ENCODE data around the gene UBE2J2.

Gene UBE2J2

DNA sequence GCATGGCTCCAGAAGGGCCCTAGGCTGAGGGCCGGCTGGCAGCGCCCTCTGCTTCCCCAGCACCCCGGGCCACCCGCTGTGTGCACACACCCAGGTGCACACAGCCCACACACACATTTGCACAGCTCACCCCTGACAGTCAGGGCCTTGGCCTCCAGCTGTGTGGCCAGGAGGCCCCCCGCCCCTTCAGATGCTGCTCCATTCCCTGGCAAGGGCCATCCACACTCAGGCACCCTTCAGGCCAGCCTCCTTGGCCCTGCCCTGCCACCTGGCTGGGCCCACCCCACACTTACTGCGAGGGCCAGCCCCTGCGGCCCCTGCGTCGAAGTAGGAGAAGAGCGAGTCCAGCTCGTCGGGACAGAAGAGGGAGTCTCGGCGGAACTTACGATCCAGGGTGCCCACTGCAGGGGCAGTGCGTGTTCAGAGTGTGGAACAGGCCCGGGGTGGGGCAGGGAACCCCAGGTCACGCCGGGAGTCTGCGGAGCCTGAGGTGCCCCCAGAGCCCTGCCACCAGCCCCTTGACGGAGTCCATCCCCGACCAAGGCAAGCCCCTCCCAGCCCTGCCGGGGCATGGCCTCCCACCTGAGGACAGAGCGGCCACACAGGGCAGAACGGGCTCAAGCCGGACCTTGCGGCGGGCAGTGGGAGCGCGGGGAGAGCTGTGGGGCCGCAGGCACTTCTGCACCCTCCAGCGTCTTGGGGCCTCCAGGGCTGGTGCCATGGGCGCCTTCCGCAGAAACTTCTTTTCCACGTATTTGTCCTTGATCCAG, 21.7 kb upstream of the UBE2J2 start:
- no peak overlapping the region for H2BK15ac ChIP-seq (ENCODE audit: low read depth, poor library complexity, severe bottlenecking)
- no peaks in the 10 kb centered on the region for H3K9me3 ChIP-seq (ENCODE audit: control insufficient read depth, low read length)
- no peak overlapping the region for H2AFZ ChIP-seq (ENCODE audit: low read depth, low read length)
- H3K36me3 ChIP-seq (ENCODE audit: control insufficient read depth in 1 of 2, insufficient read depth in 2 of 2, low read depth in 1 of 2, low read length in 2 of 2): peaks cover 5 to 81% of the 10 kb centered on the region in 2 experiments
- H3K18ac ChIP-seq (ENCODE audit: low read depth in 1 of 2, low read length in 2 of 2): no peak overlapping the region
- H2BK120ac ChIP-seq (ENCODE audit: low read depth, low read length): no peak overlapping the region
- no peak overlapping the region for H4K8ac ChIP-seq (ENCODE audit: low read length)
- H3K4ac ChIP-seq (ENCODE audit: low read depth in 1 of 2, low read length in 2 of 2): no peak overlapping the region
- H3K4me3 ChIP-seq (ENCODE audit: insufficient read depth in 1 of 2, low read depth in 1 of 2, low read length in 2 of 2): no peak overlapping the region
- no peak overlapping the region for H3K23ac ChIP-seq (ENCODE audit: low read length in 2 of 2)
- 96% methylated on average over 35 of the region's 35 CpGs for WGBS
- no peak overlapping the region for H3K9ac ChIP-seq (ENCODE audit: low read length)
- H3K79me1 ChIP-seq (replicated peaks; ENCODE audit: low read length, poor library complexity, severe bottlenecking): peaks cover 3% of the 10 kb centered on the region
- H3K4me2 ChIP-seq (ENCODE audit: low read length, poor library complexity, severe bottlenecking): no peak overlapping the region
- H4K91ac ChIP-seq (ENCODE audit: low read length): no peak overlapping the region
- no peak overlapping the region for H2AK5ac ChIP-seq (ENCODE audit: low read length, severe bottlenecking)
- no peak overlapping the region for H2BK12ac ChIP-seq (ENCODE audit: low read length in 2 of 2)
- H3K4me1 ChIP-seq (ENCODE audit: control insufficient read depth, insufficient read depth, low read depth, low read length): peaks cover 16% of the 10 kb centered on the region
- no peaks in the 10 kb centered on the region for H3K27me3 ChIP-seq (ENCODE audit: control insufficient read depth in 1 of 2, insufficient read depth in 1 of 2, low read length in 2 of 2)
- H2BK5ac ChIP-seq (ENCODE audit: low read depth, low read length, poor library complexity, severe bottlenecking): no peak overlapping the region
- H3K27ac ChIP-seq (ENCODE audit: low read length, poor library complexity, severe bottlenecking): no peak overlapping the region
- no peak for DNase-seq
- H3K14ac ChIP-seq (ENCODE audit: low read length in 2 of 2): no peak overlapping the region

DNA sequence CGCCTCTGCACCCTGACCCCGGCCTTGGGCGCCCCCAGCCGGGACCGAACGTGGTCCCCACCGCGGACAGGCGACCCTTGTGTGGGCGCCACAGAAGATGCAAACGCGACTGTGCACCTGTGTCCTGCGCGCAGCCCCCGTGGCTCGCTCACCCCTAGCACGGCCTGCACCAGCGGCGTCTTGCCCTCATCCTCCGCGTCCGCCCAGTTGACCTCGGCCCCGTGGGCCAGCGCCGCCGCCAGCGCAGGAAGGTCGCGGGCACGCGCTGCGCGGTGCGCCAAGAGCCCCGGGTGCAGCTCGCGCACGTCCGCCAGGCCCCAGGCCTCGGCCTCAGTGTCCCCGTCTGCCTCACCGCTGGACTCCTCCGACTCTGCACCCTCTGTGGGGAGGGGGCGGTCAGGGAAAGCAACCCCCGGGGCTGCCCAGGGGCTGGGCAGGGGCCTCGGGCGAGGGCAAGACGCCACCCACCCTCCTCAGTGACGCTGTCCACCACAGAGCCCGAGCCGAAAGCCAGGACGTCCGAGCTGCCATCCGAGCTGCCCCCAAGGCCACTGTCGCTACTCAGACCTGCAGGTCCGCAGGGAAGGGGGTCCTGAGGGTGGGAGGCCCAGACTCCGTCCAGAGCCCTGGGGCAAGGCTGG, 20.7 kb upstream of the UBE2J2 start:
- no peak overlapping the region for H3K14ac ChIP-seq (ENCODE audit: low read length in 2 of 2)
- H3K36me3 ChIP-seq (ENCODE audit: control insufficient read depth in 1 of 2, insufficient read depth in 2 of 2, low read depth in 1 of 2, low read length in 2 of 2): peaks cover 5 to 72% of the 10 kb centered on the region in 2 experiments
- H3K23ac ChIP-seq (ENCODE audit: low read length in 2 of 2): no peak overlapping the region
- H3K27me3 ChIP-seq (ENCODE audit: control insufficient read depth in 1 of 2, insufficient read depth in 1 of 2, low read length in 2 of 2): no peaks in the 10 kb centered on the region
- H3K18ac ChIP-seq (ENCODE audit: low read depth in 1 of 2, low read length in 2 of 2): no peak overlapping the region
- no peak overlapping the region for H2BK5ac ChIP-seq (ENCODE audit: low read depth, low read length, poor library complexity, severe bottlenecking)
- H3K9ac ChIP-seq (ENCODE audit: low read length): no peak overlapping the region
- WGBS: 92% methylated on average over 58 of the region's 58 CpGs
- no peak overlapping the region for H2AFZ ChIP-seq (ENCODE audit: low read depth, low read length)
- H3K79me1 ChIP-seq (replicated peaks; ENCODE audit: low read length, poor library complexity, severe bottlenecking): no peaks in the 10 kb centered on the region
- no peak overlapping the region for H3K27ac ChIP-seq (ENCODE audit: low read length, poor library complexity, severe bottlenecking)
- H3K4ac ChIP-seq (ENCODE audit: low read depth in 1 of 2, low read length in 2 of 2): no peak overlapping the region
- H3K4me3 ChIP-seq (ENCODE audit: insufficient read depth in 1 of 2, low read depth in 1 of 2, low read length in 2 of 2): no peak overlapping the region
- peak overlapping the region; percentile 52 for H4K91ac ChIP-seq (ENCODE audit: low read length)
- no peak overlapping the region for H3K4me2 ChIP-seq (ENCODE audit: low read length, poor library complexity, severe bottlenecking)
- H3K9me3 ChIP-seq (ENCODE audit: control insufficient read depth, low read length): no peaks in the 10 kb centered on the region
- no peak for DNase-seq
- H3K4me1 ChIP-seq (ENCODE audit: control insufficient read depth, insufficient read depth, low read depth, low read length): peaks cover 18% of the 10 kb centered on the region
- H2BK12ac ChIP-seq (ENCODE audit: low read length in 2 of 2): no peak overlapping the region
- no peak overlapping the region for H2BK120ac ChIP-seq (ENCODE audit: low read depth, low read length)
- H2BK15ac ChIP-seq (ENCODE audit: low read depth, poor library complexity, severe bottlenecking): no peak overlapping the region
- H2AK5ac ChIP-seq (ENCODE audit: low read length, severe bottlenecking): no peak overlapping the region
- H4K8ac ChIP-seq (ENCODE audit: low read length): no peak overlapping the region

DNA sequence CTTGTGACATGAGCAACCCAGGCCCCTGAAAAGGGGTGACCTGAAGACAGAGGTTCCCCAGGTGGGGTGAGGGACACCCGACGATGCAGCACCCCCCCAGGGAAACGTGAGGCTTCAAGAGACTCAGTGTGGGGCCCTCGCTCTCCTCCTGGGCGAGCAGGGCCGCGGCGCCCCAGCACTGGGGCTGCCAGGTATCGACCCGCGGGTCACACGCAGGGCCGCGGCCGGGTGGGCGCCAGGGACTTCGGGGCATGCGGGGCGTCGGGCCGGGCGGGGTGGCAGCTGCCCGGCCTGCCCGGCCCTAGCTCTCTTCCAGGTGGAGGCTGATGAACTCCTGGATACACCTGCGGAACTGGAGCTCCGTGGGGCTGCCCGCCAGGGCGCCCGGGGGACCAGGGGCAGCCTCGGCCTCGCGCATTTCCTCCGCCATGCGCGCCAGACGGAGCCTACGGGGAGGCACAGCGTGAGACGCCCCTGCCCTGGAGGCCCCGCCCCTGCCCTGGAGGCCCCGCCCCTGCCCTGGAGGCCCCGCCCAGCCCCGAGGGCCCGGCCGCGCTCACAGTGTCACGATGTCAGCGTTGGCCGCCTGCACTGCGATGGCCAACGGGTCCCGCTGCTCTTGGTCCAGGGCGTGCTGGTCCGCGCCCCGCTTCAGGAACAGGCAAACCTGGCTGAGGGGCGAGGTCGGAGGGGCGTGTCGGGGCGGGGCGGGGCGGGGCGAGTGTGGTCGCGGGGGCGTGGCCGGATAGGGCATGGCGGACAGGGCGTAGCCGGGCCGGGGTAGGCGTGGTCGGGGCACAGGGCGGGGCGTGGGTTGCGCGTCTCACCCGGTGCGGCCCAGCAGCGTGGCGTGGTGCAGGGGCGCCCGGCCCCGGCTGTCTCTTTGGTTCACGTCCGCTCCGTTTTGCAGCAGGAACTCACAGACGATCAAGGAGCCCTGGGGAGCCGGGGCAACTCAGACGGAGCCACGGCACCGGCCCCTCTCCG, 19.9 kb upstream of the UBE2J2 start:
- 79% methylated on average over 85 of the region's 94 CpGs for WGBS
- no peaks in the 10 kb centered on the region for H3K27me3 ChIP-seq (ENCODE audit: control insufficient read depth in 1 of 2, insufficient read depth in 1 of 2, low read length in 2 of 2)
- no peak overlapping the region for H3K23ac ChIP-seq (ENCODE audit: low read length in 2 of 2)
- no peak overlapping the region for H2BK5ac ChIP-seq (ENCODE audit: low read depth, low read length, poor library complexity, severe bottlenecking)
- no peaks in the 10 kb centered on the region for H3K9me3 ChIP-seq (ENCODE audit: control insufficient read depth, low read length)
- H2BK15ac ChIP-seq (ENCODE audit: low read depth, poor library complexity, severe bottlenecking): no peak overlapping the region
- no peak for DNase-seq
- H2AFZ ChIP-seq (ENCODE audit: low read depth, low read length): no peak overlapping the region
- H3K4ac ChIP-seq (ENCODE audit: low read depth in 1 of 2, low read length in 2 of 2): no peak overlapping the region
- H2BK120ac ChIP-seq (ENCODE audit: low read depth, low read length): no peak overlapping the region
- no peak overlapping the region for H2BK12ac ChIP-seq (ENCODE audit: low read length in 2 of 2)
- peaks cover 18% of the 10 kb centered on the region for H3K4me1 ChIP-seq (ENCODE audit: control insufficient read depth, insufficient read depth, low read depth, low read length)
- no peak overlapping the region for H3K27ac ChIP-seq (ENCODE audit: low read length, poor library complexity, severe bottlenecking)
- H4K8ac ChIP-seq (ENCODE audit: low read length): no peak overlapping the region
- H3K4me3 ChIP-seq (ENCODE audit: insufficient read depth in 1 of 2, low read depth in 1 of 2, low read length in 2 of 2): no peak overlapping the region
- H3K79me1 ChIP-seq (replicated peaks; ENCODE audit: low read length, poor library complexity, severe bottlenecking): no peaks in the 10 kb centered on the region
- H3K9ac ChIP-seq (ENCODE audit: low read length): no peak overlapping the region
- H2AK5ac ChIP-seq (ENCODE audit: low read length, severe bottlenecking): no peak overlapping the region
- peaks cover 5 to 63% of the 10 kb centered on the region in 2 experiments for H3K36me3 ChIP-seq (ENCODE audit: control insufficient read depth in 1 of 2, insufficient read depth in 2 of 2, low read depth in 1 of 2, low read length in 2 of 2)
- H3K14ac ChIP-seq (ENCODE audit: low read length in 2 of 2): no peak overlapping the region
- no peak overlapping the region for H3K18ac ChIP-seq (ENCODE audit: low read depth in 1 of 2, low read length in 2 of 2)
- H3K4me2 ChIP-seq (ENCODE audit: low read length, poor library complexity, severe bottlenecking): no peak overlapping the region
- H4K91ac ChIP-seq (ENCODE audit: low read length): no peak overlapping the region

DNA sequence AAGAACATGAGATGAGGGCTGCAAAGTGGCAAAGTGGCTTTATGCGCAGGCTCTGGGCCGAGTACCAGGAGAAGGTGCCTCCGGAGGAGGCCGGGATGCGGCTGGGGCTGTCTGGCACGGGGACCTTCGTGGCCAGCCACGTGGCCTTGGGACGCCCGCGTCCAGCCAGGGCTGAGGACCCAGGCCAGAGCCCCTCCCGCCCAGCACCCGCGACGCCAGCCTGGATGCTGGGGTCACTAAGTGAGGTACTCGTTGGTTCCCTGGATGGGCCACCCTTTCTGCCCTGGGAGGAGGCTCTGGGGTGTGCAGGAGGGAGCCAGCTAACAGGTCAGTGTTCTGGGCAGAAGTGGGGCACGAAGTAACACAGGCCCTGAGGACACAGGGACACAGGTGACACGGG, 19.2 kb upstream of the UBE2J2 start:
- Histone ChIP-seq H2AFZ (ENCODE audit: low read depth, low read length) (no peak overlapping the region), H2BK15ac (ENCODE audit: low read depth, poor library complexity, severe bottlenecking) (no peak overlapping the region), H4K8ac (ENCODE audit: low read length) (no peak overlapping the region), H2BK12ac (ENCODE audit: low read length in 2 of 2) (no peak overlapping the region), H3K23ac (ENCODE audit: low read length in 2 of 2) (no peak overlapping the region), H4K91ac (ENCODE audit: low read length) (no peak overlapping the region), H2AK5ac (ENCODE audit: low read length, severe bottlenecking) (no peak overlapping the region), H3K4ac (ENCODE audit: low read depth in 1 of 2, low read length in 2 of 2) (no peak overlapping the region), H3K36me3 (ENCODE audit: control insufficient read depth in 1 of 2, insufficient read depth in 2 of 2, low read depth in 1 of 2, low read length in 2 of 2) (peaks cover 5 to 58% of the 10 kb centered on the region in 2 experiments), H3K27me3 (ENCODE audit: control insufficient read depth in 1 of 2, insufficient read depth in 1 of 2, low read length in 2 of 2) (no peaks in the 10 kb centered on the region), H3K27ac (ENCODE audit: low read length, poor library complexity, severe bottlenecking) (no peak overlapping the region), H3K14ac (ENCODE audit: low read length in 2 of 2) (no peak overlapping the region), H2BK120ac (ENCODE audit: low read depth, low read length) (no peak overlapping the region), H3K9me3 (ENCODE audit: control insufficient read depth, low read length) (no peaks in the 10 kb centered on the region), H3K4me1 (ENCODE audit: control insufficient read depth, insufficient read depth, low read depth, low read length) (peaks cover 18% of the 10 kb centered on the region), H3K4me2 (ENCODE audit: low read length, poor library complexity, severe bottlenecking) (no peak overlapping the region), H3K18ac (ENCODE audit: low read depth in 1 of 2, low read length in 2 of 2) (no peak overlapping the region), H2BK5ac (ENCODE audit: low read depth, low read length, poor library complexity, severe bottlenecking) (no peak overlapping the region), H3K4me3 (ENCODE audit: insufficient read depth in 1 of 2, low read depth in 1 of 2, low read length in 2 of 2) (no peak overlapping the region), H3K9ac (ENCODE audit: low read length) (no peak overlapping the region), H3K79me1 (replicated peaks; ENCODE audit: low read length, poor library complexity, severe bottlenecking) (no peaks in the 10 kb centered on the region)
- WGBS: 93% methylated on average over 18 of the region's 18 CpGs
- DNase-seq: no peak
